Measurements from ENCODE around the gene TNNT3.

The TNNT3 gene

DNA sequence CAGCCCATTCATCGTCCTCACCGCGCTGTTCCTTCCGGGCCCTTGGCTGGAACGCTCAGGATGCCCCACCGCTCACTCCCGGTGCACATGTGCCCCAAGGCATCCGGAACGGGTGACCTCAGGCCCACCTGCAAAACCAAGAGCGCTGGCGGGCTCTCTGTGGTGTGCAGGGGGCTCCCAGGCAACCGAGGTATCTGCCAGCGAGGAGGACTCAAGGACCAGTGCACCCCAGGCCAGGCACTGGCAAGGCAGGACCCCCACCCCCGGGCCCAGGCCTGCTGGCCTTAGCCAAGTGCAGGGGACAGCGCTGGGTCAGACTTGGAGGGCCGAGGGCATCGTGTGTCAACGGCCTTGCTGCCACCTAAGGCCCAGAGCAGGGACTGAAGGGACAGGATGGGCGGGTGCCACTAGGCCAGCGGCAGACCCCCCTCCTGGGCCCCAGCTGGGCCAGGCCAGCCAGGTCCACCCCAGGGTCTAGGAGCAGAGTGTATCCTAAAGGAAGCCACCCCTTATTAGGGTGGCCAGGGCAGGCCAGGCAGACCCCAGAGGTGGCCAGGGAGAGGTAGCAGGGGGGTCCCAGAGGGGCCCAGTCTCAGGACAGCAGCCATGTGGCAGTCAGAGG is 8.5 kb downstream of the TNNT3 start:
- H3K9me3 ChIP-seq (ENCODE audit: low read length): no peaks in the 10 kb centered on the region
- no peak overlapping the region for H3K27ac ChIP-seq (ENCODE audit: low read depth, low read length)
- H3K9ac ChIP-seq (ENCODE audit: low read length): no peak overlapping the region
- no peaks in the 10 kb centered on the region for H3K36me3 ChIP-seq (ENCODE audit: insufficient read depth, low read length)
- H3K4me3 ChIP-seq (ENCODE audit: low read depth in 1 of 2, low read length in 2 of 2): no peak overlapping the region
- H3K27me3 ChIP-seq (ENCODE audit: control insufficient read depth in 1 of 2, insufficient read depth in 2 of 2, low read length in 2 of 2): no peaks in the 10 kb centered on the region
- no peaks in the 10 kb centered on the region for H3K4me1 ChIP-seq (ENCODE audit: insufficient read depth, low read length)

DNA sequence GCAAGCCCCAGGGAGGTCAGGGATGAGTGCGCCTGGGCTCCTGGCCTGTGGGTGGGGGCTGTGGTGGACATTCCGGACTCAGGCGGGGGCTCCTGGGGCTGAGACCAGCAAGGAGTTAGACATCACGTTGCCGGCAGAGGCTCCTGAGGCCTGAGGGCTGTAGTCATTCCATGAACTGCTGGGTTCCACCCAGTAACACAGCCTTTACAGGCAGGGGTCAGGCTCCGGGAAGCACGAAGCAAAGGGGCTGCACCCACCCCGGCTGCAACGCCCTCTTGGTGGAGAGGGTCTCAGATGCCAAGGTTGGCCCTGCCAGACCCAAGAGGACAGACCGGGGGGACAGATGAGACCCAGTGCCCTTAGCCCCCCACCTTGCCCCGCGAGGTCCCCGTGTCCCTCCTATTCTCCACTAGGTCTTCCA is 9.0 kb downstream of the TNNT3 start:
- H3K36me3 ChIP-seq (ENCODE audit: insufficient read depth, low read length): no peaks in the 10 kb centered on the region
- H3K9ac ChIP-seq (ENCODE audit: low read length): no peak overlapping the region
- no peaks in the 10 kb centered on the region for H3K9me3 ChIP-seq (ENCODE audit: low read length)
- H3K4me3 ChIP-seq (ENCODE audit: low read depth in 1 of 2, low read length in 2 of 2): no peak overlapping the region
- no peak overlapping the region for H3K27ac ChIP-seq (ENCODE audit: low read depth, low read length)
- H3K4me1 ChIP-seq (ENCODE audit: insufficient read depth, low read length): no peaks in the 10 kb centered on the region
- H3K27me3 ChIP-seq (ENCODE audit: control insufficient read depth in 1 of 2, insufficient read depth in 2 of 2, low read length in 2 of 2): no peaks in the 10 kb centered on the region

DNA sequence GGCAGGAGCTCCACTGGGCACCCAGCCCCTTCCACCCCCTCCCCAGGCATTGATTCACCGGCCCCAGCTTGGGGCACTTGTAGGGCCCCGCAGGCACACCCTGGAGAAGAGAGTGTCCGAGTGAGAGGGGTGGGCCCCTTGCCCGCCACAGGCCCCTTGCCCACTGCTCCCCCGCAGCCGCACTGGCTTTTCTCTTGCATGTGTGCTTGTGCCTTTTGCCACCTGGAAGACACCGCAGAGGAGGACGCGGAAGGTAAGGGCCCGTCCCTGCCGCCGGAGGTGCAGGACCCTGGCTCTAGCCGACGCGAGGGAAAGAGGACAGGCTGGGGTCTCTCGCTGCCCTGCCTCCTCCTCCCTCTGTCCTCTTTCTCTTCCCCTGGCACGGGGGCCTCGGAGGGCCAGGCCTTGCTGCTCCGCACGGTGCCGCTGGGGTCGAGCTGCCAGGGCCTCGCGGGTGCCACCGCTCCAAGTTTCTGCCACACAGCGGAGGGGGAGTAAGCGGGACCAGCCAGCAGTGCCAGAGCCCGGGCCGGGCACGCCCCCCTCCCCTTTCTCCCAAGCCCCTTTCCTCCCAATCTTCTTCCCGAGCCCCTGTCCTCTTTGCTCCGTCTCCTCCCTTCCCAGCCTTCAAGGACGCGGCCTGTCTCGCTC is 9.5 kb downstream of the TNNT3 start:
- no peak overlapping the region for H3K9ac ChIP-seq (ENCODE audit: low read length)
- no peak overlapping the region for H3K4me3 ChIP-seq (ENCODE audit: low read depth in 1 of 2, low read length in 2 of 2)
- H3K9me3 ChIP-seq (ENCODE audit: low read length): no peaks in the 10 kb centered on the region
- no peaks in the 10 kb centered on the region for H3K27me3 ChIP-seq (ENCODE audit: control insufficient read depth in 1 of 2, insufficient read depth in 2 of 2, low read length in 2 of 2)
- no peaks in the 10 kb centered on the region for H3K36me3 ChIP-seq (ENCODE audit: insufficient read depth, low read length)
- H3K4me1 ChIP-seq (ENCODE audit: insufficient read depth, low read length): no peaks in the 10 kb centered on the region
- no peak overlapping the region for H3K27ac ChIP-seq (ENCODE audit: low read depth, low read length)

DNA sequence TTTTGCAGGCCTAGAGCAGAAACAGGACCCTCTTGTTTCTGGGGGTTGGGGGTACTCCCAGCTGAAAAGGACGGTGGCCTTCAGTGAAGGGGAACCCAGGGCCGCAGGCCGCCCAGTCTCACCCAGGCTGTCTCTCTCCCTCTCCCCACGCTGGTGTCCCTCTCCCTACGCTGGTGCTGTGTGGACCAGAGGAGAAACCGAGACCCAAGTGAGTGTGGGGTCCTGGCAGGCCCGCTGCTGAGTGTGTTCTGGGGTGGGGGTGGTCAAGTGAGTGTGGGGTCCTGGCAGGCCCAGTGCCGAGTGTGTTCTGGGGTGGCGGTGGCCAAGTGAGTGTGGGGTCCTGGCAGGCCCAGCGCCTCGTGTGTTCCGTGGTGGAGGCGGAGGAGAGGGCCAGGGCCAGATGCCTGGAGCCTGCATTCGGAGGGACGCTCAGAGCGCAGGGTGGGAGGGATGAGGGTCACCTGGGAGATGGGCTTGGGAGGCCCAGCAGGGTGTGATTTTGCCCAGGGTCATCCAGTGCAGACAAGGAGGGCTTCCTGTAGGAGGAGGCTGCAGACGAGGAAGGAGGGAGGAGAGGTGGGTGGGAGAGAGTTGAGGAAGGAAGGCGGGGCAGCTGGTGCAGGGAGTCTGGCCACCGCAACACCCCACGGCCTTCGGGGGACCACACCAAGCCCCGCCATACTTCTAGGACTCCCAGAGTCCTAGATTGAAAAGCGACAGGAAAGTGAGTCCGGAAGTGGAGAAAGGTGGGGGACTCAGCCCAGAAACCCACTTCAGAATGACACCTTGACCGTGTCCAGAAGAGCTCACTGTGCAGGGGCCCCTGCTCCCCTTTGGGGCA is 10.3 kb downstream of the TNNT3 start:
- H3K9ac ChIP-seq (ENCODE audit: low read length): no peak overlapping the region
- H3K9me3 ChIP-seq (ENCODE audit: low read length): no peaks in the 10 kb centered on the region
- H3K36me3 ChIP-seq (ENCODE audit: insufficient read depth, low read length): no peaks in the 10 kb centered on the region
- H3K27me3 ChIP-seq (ENCODE audit: control insufficient read depth in 1 of 2, insufficient read depth in 2 of 2, low read length in 2 of 2): no peaks in the 10 kb centered on the region
- H3K27ac ChIP-seq (ENCODE audit: low read depth, low read length): no peak overlapping the region
- no peaks in the 10 kb centered on the region for H3K4me1 ChIP-seq (ENCODE audit: insufficient read depth, low read length)
- no peak overlapping the region for H3K4me3 ChIP-seq (ENCODE audit: low read depth in 1 of 2, low read length in 2 of 2)

DNA sequence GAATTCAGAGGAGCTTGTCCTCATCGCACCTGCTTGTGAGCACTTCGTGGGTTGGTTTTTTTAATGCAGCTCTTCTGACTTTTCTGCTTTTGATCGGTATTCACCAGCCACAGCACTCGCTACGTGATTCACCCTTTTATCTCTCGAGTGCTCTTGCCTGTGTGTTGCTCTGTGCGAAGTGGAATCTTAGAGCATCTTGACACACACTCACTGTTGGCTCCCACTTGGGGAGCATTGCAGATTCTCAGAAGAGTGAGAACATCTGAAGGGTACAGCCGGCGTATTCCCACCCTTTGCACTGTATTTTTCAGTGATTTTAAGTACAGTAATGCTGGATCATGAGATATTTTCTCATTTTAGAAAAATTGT is 10.9 kb downstream of the TNNT3 start:
- Histone ChIP-seq H3K4me1 (ENCODE audit: insufficient read depth, low read length) (no peaks in the 10 kb centered on the region), H3K4me3 (ENCODE audit: low read depth in 1 of 2, low read length in 2 of 2) (no peak overlapping the region), H3K27ac (ENCODE audit: low read depth, low read length) (no peak overlapping the region), H3K9me3 (ENCODE audit: low read length) (no peaks in the 10 kb centered on the region), H3K36me3 (ENCODE audit: insufficient read depth, low read length) (no peaks in the 10 kb centered on the region), H3K9ac (ENCODE audit: low read length) (no peak overlapping the region), H3K27me3 (ENCODE audit: control insufficient read depth in 1 of 2, insufficient read depth in 2 of 2, low read length in 2 of 2) (no peaks in the 10 kb centered on the region)

DNA sequence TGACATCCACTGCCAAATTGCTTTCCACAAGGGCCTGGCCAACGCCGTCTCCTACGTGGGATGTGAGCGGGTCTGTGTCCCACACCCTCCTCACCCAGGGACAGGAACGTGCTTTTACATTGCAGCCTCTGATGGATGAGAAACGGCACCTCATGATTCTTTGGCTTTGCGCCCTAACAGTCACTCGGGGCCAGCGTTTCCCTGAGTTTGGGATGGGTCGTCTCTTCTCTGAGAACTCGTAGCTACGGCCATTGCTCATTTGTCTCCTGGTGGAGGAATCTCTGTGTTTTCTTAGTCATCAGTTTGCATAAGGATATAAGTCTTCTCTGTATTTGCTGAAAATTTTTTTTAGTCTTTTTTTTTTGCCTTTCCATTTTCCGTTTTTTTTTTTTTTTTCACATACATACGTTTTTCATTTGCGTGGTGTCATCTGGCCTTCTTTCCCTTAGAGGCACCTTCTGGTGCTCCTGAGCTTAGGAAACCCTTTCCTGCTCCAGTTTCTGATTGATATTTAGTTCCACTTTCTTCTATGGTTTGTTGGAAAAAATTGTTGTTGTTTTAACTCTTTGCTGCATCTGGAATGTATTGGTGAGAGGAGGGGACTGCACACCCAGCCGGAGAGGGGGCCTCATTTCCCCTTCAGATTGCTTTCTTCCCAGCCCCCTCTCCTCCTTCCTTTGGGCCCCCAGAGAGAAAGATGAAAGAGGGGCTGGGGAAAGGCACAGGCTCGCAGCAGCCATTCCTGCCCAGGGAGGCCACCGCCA is 12.0 kb downstream of the TNNT3 start:
- no peaks in the 10 kb centered on the region for H3K27me3 ChIP-seq (ENCODE audit: control insufficient read depth in 1 of 2, insufficient read depth in 2 of 2, low read length in 2 of 2)
- no peak overlapping the region for H3K9ac ChIP-seq (ENCODE audit: low read length)
- no peak overlapping the region for H3K4me3 ChIP-seq (ENCODE audit: low read depth in 1 of 2, low read length in 2 of 2)
- H3K27ac ChIP-seq (ENCODE audit: low read depth, low read length): no peak overlapping the region
- no peaks in the 10 kb centered on the region for H3K9me3 ChIP-seq (ENCODE audit: low read length)
- H3K36me3 ChIP-seq (ENCODE audit: insufficient read depth, low read length): no peaks in the 10 kb centered on the region
- no peaks in the 10 kb centered on the region for H3K4me1 ChIP-seq (ENCODE audit: insufficient read depth, low read length)

DNA sequence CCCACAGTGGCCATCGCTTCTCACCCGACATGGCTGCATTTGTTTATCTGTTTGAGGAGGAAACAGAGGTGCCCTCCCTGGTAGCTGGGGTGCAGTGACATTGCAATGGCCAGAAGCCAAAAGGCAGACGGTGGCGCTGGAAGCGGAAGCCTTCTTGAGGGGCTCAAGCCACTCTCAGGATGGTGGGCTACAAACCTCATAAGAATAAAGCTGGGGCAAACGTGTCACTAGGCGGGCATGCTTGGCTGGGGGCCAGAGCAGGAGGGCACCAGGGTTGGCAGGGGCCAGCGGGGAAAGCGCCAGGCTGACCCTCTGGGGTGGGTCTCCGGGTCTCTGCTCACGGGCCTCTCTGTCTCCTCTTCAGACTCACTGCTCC is 12.6 kb downstream of the TNNT3 start:
- no peaks in the 10 kb centered on the region for H3K9me3 ChIP-seq (ENCODE audit: low read length)
- no peaks in the 10 kb centered on the region for H3K27me3 ChIP-seq (ENCODE audit: control insufficient read depth in 1 of 2, insufficient read depth in 2 of 2, low read length in 2 of 2)
- H3K4me1 ChIP-seq (ENCODE audit: insufficient read depth, low read length): no peaks in the 10 kb centered on the region
- no peak overlapping the region for H3K9ac ChIP-seq (ENCODE audit: low read length)
- no peaks in the 10 kb centered on the region for H3K36me3 ChIP-seq (ENCODE audit: insufficient read depth, low read length)
- H3K4me3 ChIP-seq (ENCODE audit: low read depth in 1 of 2, low read length in 2 of 2): no peak overlapping the region
- no peak overlapping the region for H3K27ac ChIP-seq (ENCODE audit: low read depth, low read length)

DNA sequence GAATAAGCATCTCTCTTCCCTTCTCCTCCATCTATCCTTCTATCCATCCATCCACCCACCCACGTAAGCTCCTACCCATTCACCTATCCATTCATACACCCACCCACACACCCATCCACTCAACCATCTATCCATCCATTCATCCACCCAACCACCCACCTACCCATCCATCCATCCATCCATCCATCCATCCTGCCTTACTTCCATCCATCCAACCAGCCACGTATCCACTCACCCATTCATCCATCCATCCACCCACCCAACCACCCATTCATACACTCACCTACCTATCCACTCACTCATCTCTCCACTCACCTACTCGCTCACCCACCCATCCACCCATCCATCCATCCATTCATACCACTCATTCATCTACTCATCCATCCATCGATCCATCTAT is 13.2 kb downstream of the TNNT3 start:
- H3K27ac ChIP-seq (ENCODE audit: low read depth, low read length): no peak overlapping the region
- no peaks in the 10 kb centered on the region for H3K27me3 ChIP-seq (ENCODE audit: control insufficient read depth in 1 of 2, insufficient read depth in 2 of 2, low read length in 2 of 2)
- H3K9me3 ChIP-seq (ENCODE audit: low read length): no peaks in the 10 kb centered on the region
- H3K9ac ChIP-seq (ENCODE audit: low read length): no peak overlapping the region
- H3K36me3 ChIP-seq (ENCODE audit: insufficient read depth, low read length): no peaks in the 10 kb centered on the region
- H3K4me1 ChIP-seq (ENCODE audit: insufficient read depth, low read length): no peaks in the 10 kb centered on the region
- no peak overlapping the region for H3K4me3 ChIP-seq (ENCODE audit: low read depth in 1 of 2, low read length in 2 of 2)

DNA sequence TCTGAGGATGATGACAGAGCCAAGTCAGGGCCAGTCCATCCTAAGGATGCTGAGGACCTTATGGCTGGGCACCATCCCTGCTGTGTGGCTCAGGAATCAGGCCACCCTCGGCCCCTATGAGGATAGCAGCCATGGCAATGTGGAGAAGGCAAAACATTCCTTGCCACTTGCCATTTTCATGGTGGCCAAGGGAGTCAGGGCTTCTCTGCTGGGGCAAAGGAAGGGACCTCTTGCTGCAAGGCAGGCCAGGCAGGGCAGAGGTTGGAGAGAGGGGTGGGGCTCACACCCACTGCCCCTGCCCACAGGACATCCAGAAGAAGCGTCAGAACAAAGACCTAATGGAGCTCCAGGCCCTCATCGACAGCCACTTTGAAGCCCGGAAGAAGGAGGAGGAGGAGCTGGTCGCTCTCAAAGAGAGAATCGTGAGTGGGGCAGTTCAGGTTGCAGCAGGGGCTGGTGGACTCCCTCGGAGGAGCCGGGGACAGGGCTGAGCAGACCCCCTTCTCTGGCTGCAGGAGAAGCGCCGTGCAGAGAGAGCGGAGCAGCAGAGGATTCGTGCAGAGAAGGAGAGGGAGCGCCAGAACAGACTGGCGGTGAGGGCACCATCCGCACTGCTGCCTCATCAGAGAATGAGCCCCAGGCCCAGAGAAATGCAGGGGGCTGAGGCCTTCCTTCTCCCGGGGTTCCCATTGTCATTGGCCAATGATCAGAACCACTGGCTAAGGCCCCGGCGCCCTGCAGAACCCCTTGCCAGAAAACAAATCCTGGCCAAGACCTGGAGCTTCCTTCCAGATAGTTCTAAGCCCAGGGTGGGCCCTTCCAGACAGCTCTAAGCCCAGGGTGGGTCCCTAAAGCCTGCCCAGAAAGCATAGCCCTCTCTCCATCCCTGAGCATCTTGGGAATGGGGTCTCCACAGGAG is 14.2 kb downstream of the TNNT3 start:
- H3K27ac ChIP-seq (ENCODE audit: low read depth, low read length): no peak overlapping the region
- no peaks in the 10 kb centered on the region for H3K27me3 ChIP-seq (ENCODE audit: control insufficient read depth in 1 of 2, insufficient read depth in 2 of 2, low read length in 2 of 2)
- H3K36me3 ChIP-seq (ENCODE audit: insufficient read depth, low read length): no peaks in the 10 kb centered on the region
- no peaks in the 10 kb centered on the region for H3K9me3 ChIP-seq (ENCODE audit: low read length)
- H3K9ac ChIP-seq (ENCODE audit: low read length): no peak overlapping the region
- H3K4me3 ChIP-seq (ENCODE audit: low read depth in 1 of 2, low read length in 2 of 2): no peak overlapping the region
- no peaks in the 10 kb centered on the region for H3K4me1 ChIP-seq (ENCODE audit: insufficient read depth, low read length)

DNA sequence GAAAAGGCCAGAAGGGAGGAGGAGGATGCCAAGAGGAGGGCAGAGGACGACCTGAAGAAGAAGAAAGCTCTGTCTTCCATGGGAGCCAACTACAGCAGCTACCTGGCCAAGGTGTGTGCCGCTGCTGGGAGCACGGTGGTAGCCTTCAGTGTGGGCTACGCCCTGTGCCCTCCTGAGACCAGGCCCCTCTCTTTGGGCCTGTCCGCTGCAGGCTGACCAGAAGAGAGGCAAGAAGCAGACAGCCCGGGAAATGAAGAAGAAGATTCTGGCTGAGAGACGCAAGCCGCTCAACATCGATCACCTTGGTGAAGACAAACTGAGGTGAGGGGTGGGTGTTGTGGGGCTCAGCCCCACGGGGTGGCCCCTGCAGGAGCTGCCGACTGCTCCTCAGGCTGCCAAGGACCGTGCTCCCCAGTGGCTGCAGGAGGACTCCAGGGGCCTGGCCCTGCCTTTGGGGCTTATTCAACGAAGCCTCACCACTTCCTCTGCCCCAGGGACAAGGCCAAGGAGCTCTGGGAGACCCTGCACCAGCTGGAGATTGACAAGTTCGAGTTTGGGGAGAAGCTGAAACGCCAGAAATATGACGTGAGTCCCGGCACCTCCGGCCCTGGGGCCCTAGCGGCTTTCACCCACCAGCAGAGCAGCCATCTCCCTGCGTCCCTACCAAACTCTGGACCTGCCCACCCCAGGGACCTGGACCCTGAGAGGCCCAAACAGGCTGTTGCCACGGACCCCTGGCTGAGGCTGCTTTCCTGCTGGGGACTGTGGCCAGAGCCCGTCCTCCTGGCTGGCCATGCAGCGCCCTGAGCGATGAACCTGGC is 15.0 kb downstream of the TNNT3 start:
- H3K36me3 ChIP-seq (ENCODE audit: insufficient read depth, low read length): no peaks in the 10 kb centered on the region
- no peaks in the 10 kb centered on the region for H3K27me3 ChIP-seq (ENCODE audit: control insufficient read depth in 1 of 2, insufficient read depth in 2 of 2, low read length in 2 of 2)
- H3K9me3 ChIP-seq (ENCODE audit: low read length): no peaks in the 10 kb centered on the region
- no peak overlapping the region for H3K9ac ChIP-seq (ENCODE audit: low read length)
- H3K27ac ChIP-seq (ENCODE audit: low read depth, low read length): no peak overlapping the region
- no peaks in the 10 kb centered on the region for H3K4me1 ChIP-seq (ENCODE audit: insufficient read depth, low read length)
- H3K4me3 ChIP-seq (ENCODE audit: low read depth in 1 of 2, low read length in 2 of 2): no peak overlapping the region

All from muscle layer of colon (tissue), 2 donors.